IPS DF 4.7 (cell line): ENCODE results near the gene CCDC177.

Experiments
- DNase-seq: peaks from one replicate; pipeline ENCODE4 v3.0.0-alpha.2; 2013; ENCODE audit warnings: low spot score; ENCODE audit errors: extremely low read depth

The CCDC177 gene

DNA sequence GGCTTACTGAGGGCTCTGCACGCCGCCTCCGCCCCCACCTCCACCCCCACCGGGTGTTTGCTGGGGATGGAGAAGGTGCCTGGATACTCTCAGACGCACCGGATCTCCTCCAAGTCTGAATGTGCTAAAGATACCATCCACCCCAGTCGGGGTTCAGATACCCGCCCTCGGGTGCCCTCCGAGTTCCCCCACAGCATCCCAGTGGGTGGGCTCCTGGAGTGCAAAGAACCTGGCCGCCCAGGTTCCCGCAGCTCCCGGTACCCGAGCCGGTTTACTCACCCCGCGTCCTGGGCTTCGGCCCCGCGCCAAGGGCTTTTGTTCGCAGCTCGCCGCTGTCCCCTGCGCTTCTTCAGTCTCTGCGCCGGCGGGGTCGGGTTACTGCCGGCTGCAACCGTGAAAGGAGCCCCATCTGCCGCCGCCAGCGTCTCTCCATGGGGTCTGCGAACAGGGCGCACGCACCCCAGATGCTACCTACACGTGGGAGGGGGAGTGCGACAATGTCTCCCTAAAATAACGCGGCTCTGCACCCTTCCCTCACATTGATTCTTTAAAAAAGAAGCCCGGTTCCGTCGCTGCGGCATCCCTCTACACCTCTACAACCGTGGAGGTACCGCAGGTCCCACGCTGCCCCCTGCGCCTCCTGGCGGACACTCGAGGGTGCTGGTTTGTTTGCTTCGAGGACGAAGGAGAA lies at the start of gene CCDC177:
TSS of gene CCDC177 (minus strand) at position 609 of the 691 bp plus-strand sequence. CDS start 1,249 bp downstream, outside the sequence.
- no peak for DNase-seq

GRCh38 chr14:69624136-69624535 lies 49.5 kb upstream of the CCDC177 start:
- DNase-seq, result no peak

DNA sequence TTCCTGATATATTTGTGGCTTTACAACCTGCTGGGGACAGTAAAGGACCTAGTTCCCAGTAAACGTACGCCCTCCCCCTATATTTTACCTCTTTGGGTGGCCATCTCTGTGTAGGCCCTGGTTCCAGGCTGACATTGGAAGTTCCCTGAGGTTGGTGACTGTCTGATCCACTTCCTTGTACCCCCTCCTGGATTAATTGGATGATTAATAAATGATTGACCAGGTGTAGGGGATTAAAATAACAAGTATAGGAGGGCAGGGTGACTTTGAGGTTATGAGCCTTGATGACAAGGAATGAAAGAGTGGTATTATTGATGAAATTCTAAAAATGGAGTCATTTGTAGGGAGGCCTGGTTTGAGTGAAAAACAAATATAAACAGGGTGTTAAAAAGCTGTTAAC lies 46.3 kb upstream of the CCDC177 start:
- no peak for DNase-seq

- no peak for DNase-seq
Measured at GRCh38 chr14:69620211-69620611, 45.5 kb upstream of the CCDC177 start.

DNA sequence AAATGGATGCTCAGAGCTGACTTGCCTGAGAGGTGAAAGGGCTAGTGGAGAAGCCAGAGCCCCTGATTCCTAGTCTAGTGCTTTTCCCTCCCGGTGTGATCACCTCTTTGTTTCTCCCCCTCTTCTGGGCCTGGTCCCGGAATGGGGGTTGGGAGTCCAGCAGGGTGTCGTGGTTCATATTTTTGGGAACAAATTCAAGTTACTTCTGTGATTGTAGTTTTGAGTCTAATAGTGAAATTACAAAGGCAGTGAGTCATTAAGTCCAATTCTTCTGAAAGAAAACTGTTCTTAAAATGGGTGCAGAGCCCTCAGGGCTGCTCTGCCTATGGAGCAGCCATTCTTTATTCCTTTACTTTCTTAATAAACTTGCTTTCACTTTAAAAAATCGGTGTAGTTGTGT lies 44.3 kb upstream of the CCDC177 start:
- DNase-seq, result no peak

- DNase-seq, result no peak
Measured at GRCh38 chr14:69617796-69618195, 43.1 kb upstream of the CCDC177 start.

DNA sequence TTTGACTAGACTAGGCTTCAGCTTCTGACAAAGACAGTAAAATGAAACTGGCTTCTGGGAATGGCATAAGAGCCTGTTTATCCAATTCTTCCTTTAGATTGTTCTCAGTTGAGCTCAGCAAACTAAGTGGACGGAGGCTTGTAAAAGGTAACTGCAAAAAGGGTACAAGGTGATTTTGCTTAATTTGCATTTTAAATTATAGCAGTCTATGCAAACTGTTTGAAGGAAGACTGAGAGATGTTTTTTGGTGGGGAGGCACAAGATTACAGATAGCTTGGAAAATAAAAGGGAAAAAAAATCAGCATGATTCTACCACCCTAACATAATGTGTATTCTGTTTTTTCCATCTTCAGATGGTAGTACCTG lies 41.7 kb upstream of the CCDC177 start:
- no peak for DNase-seq

DNA sequence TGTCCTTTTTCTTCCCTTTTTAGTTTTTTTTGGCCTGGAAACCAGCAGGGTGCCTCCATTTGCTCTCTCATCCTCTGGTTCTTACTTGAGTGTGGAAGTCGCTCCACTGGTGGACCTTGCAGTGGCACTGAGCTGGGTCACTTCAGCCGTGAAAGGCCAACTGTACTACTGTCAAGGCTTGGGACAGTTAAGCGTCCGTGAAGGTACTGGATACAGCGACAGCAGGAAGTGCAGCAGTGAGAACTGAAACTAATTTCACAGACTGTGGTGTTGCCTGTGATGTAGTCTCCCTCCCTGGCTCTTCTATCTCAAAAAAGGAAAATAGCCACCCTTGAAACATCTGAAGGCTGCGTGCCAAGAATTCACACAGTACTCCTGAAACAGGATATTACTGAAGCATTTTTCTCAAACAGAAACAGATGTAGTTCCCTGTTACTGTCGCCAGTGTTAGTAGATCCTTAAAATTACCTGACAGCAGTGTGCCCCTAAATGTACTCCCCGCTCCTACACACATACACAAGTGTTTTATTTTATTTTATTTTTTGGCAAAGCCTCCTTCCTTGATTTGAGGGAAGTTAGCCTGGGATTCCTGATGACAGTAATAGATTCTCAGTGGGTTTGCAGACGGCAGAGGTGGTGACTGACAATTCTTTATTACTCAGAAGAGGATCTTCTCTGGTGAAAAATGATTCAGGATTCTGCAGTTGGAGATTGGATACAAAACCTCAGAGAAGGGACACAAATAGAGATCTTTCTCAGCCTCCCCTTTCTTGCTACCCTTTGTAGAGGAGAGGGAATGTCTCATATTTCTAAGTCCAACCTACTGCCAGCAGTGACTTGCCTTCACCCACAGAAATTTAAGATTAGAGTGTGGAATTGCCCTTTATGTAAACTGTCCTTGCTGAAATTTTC lies 41.1 kb upstream of the CCDC177 start:
- DNase-seq, result no peak

DNA sequence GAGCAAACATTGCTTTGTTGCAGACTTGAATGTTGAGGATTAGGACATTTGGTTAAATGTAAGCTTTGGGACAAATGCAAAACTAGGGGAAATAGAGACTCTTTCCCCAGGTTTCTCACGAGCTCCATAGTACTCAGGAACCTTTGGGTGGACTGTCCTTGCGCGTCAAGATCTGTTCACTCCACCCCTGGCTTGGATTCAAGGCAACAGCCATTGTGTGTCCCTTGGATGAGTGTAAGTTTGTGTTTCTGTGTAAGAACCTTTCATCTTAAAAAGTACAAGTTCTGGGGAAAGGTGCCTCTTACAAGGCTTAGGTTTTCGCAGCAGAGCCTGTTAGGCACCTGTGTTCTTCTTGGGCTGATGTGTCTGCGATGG lies 40.4 kb upstream of the CCDC177 start:
- no peak for DNase-seq

GRCh38 chr14:69614592-69614991 lies 39.9 kb upstream of the CCDC177 start:
- DNase-seq, result no peak

- no peak for DNase-seq
Measured at GRCh38 chr14:69613312-69614073, 38.8 kb upstream of the CCDC177 start.

- no peak for DNase-seq
Measured at GRCh38 chr14:69612783-69613130, 38.1 kb upstream of the CCDC177 start.

DNA sequence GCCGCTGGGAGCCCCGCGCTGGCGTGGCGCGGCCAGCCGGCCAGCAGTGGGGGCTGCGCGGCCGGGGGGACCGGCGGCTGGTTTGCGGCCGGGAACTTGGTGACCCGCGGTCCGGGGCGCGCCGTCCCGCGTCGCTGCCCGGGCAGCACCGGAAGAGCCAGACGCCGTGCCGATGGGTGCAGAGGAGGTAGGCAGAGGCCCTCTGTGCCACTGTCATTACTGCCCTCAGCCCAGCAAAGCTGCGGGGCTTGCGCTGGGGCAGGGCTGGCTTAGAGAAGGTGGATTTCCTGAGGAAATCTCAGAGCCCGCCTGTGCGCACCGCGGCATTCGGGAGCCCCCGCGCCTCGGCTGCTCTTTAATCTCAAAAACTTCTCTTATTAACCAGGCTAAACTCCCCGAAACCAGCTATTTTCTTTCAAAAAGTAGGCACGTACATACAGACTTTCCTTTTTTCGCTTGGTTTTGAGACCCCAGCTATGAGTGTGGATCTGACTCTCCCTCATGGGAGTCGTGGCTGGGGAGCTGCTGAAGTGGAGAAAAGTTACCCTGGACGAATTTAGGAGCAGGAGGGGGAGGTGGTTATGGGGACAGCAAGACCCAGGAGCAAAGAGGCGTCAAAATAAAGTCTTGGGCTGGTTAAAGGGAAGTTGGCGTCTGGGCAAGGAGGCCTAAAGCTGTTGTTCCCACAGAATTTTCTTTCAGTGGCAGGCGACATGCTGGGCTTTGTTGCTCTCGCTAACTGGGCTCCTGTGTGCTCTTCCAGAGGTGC lies 37.5 kb upstream of the CCDC177 start:
- no peak for DNase-seq

- no peak for DNase-seq
Measured at GRCh38 chr14:69611172-69612013, 36.7 kb upstream of the CCDC177 start, which contains the start of gene SUSD6. Gene SUSD6 (plus strand): TSS chr14:69611596. CDS start chr14:69658593, 46,997 bp downstream.

GRCh38 chr14:69610874-69611171 lies 36.2 kb upstream of the CCDC177 start:
- DNase-seq, result no peak

- no peak for DNase-seq
Measured at GRCh38 chr14:69610020-69610873, 35.6 kb upstream of the CCDC177 start.

- DNase-seq, result no peak
Measured at GRCh38 chr14:69606258-69607184, 31.9 kb upstream of the CCDC177 start.

DNA sequence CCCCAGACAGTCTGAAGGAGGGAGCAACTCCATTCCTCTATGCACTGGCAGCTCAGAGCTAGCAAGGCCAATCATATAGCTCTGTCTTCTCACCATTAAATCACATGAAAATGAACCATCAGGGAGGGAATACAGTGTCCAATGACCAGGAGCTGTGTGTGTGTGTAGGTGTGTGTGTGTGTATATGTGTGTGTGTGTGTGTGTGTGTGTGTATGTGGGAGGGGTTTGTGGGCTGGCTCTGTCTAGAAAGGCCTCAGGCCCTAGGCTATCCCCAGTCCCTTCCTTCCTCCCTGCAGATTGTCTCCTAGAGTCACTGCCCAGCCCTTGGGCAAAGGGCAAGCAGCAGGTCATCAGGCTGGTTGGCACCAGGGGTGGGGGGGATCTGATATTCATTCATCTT lies 31.1 kb upstream of the CCDC177 start:
- no peak for DNase-seq
